Mucosa of stomach (tissue), 1 donor: ENCODE measurements around the gene BBOX1.
"Not testable (repeated sequence)": the region's sequence is repeated elsewhere in the genome, so short reads cannot be mapped to it uniquely, and the experiment has no call there.

Experiments used
- H3K27me3 ChIP-seq: one replicate; pipeline ENCODE4 v1.7.0; 2013; ENCODE audit warnings: mild to moderate bottlenecking, low read length; ENCODE audit not compliant: control insufficient read depth, insufficient read depth
- H3K36me3 ChIP-seq: one replicate; pipeline ENCODE4 v1.7.0; 2013; ENCODE audit warnings: low read length; ENCODE audit not compliant: control insufficient read depth, insufficient read depth
- H3K4me1 ChIP-seq: one replicate; pipeline ENCODE4 v1.7.0; 2013; ENCODE audit warnings: mild to moderate bottlenecking, low read length; ENCODE audit not compliant: control insufficient read depth, insufficient read depth
- H3K4me3 ChIP-seq: one replicate; pipeline ENCODE4 v1.7.0; 2013; ENCODE audit warnings: low read length
- H3K9ac ChIP-seq: one replicate; pipeline ENCODE4 v1.7.0; 2013; ENCODE audit warnings: mild to moderate bottlenecking, low read length, moderate library complexity
- H3K9me3 ChIP-seq: one replicate; pipeline ENCODE4 v1.7.0; 2013; ENCODE audit warnings: mild to moderate bottlenecking, low read length, moderate library complexity; ENCODE audit not compliant: control insufficient read depth
- donor health status: Pancreatic carcinoma.

Gene BBOX1

GRCh38 chr11:27150098-27150497 lies 109.5 kb downstream of the BBOX1 start:
- Histone ChIP-seq H3K27me3 (no peaks in the 10 kb centered on the region), H3K4me1 (no peaks in the 10 kb centered on the region), H3K36me3 (no peaks in the 10 kb centered on the region), H3K9ac (no peak overlapping the region), H3K4me3 (no peak overlapping the region), H3K9me3 (no peaks in the 10 kb centered on the region)

GRCh38 chr11:27153136-27153535 lies 112.5 kb downstream of the BBOX1 start:
- Histone ChIP-seq H3K9ac (no peak overlapping the region), H3K4me1 (no peaks in the 10 kb centered on the region), H3K36me3 (no peaks in the 10 kb centered on the region), H3K27me3 (no peaks in the 10 kb centered on the region), H3K9me3 (no peaks in the 10 kb centered on the region), H3K4me3 (no peak overlapping the region)

GRCh38 chr11:27158456-27159334 lies 118.1 kb downstream of the BBOX1 start:
- H3K9ac ChIP-seq, result no peak overlapping the region
- H3K4me1 ChIP-seq, result no peaks in the 10 kb centered on the region
- no peaks in the 10 kb centered on the region for H3K9me3 ChIP-seq
- no peaks in the 10 kb centered on the region for H3K27me3 ChIP-seq
- no peak overlapping the region for H3K4me3 ChIP-seq
- no peaks in the 10 kb centered on the region for H3K36me3 ChIP-seq

DNA sequence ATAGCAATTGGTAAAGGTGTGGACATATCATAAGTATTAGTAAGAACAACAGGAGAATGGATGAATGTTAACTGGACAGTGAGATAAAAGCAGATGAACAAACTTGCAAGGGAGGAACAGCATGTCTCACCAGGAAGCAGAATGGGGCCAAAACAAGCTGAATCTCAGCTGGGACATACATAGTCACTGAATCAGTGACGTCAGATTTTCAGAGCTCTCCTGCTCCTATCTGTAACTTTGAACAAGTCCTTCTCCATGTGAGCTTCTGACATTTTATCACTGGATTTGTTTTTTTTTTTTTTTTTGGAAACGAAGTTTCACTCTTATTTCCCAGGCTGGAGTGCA lies 118.7 kb downstream of the BBOX1 start:
- no peaks in the 10 kb centered on the region for H3K27me3 ChIP-seq
- no peaks in the 10 kb centered on the region for H3K36me3 ChIP-seq
- no peaks in the 10 kb centered on the region for H3K4me1 ChIP-seq
- H3K9me3 ChIP-seq, result no peaks in the 10 kb centered on the region
- H3K9ac ChIP-seq, result no peak overlapping the region
- H3K4me3 ChIP-seq, result no peak overlapping the region

- H3K27me3 ChIP-seq, result peaks cover 4% of the 10 kb centered on the region
- no peaks in the 10 kb centered on the region for H3K4me1 ChIP-seq
- no peak overlapping the region for H3K4me3 ChIP-seq
- H3K9ac ChIP-seq, result no peak overlapping the region
- H3K36me3 ChIP-seq, result no peaks in the 10 kb centered on the region
- no peaks in the 10 kb centered on the region for H3K9me3 ChIP-seq
Measured at GRCh38 chr11:27161071-27161470, 120.5 kb downstream of the BBOX1 start.

DNA sequence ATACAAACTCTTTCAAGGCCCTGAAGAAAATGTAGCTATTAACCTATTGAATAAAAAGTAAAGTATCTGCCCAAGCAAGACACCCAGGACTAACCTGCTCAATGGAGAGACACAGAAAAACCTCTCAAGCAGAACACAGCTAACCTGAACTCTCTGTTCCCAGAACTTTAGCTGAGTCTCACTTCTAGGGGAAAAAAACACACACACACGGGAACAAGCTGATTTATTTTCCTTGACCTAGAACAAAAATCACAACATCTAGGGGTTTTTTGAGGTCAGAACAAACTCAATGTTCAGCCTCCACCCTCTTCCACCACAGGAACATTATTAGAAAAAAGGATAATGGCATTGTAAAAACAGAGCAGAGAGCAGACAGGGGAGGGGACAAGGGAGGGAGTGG lies 121.6 kb downstream of the BBOX1 start:
- Histone ChIP-seq H3K4me3 (no peak overlapping the region), H3K9ac (no peak overlapping the region), H3K36me3 (no peaks in the 10 kb centered on the region), H3K27me3 (peaks cover 5% of the 10 kb centered on the region), H3K4me1 (no peaks in the 10 kb centered on the region), H3K9me3 (no peaks in the 10 kb centered on the region)

DNA sequence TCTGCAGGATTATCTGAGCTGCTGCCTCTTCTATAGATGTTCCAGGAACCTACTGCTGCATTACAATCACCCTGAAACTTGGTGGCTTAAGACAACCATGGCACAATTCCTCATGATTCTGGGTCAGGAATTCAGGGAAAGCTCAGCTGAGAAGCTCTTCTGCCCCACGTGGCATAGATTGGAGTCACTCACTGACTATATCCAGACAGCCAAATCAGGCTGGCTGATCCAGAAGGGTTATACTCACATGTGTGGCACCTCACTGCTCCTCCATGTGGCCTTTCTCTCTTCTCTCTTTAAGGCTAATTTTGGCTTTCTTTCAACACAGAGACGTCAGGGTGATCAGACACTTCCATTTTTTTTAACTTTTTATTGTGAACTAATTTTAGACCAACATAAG lies 125.5 kb downstream of the BBOX1 start:
- Histone ChIP-seq H3K4me3 (no peak overlapping the region), H3K9ac (no peak overlapping the region), H3K36me3 (no peaks in the 10 kb centered on the region), H3K27me3 (peaks cover 8% of the 10 kb centered on the region), H3K4me1 (no peaks in the 10 kb centered on the region), H3K9me3 (no peaks in the 10 kb centered on the region)

GRCh38 chr11:27171376-27171958 lies 130.9 kb downstream of the BBOX1 start:
- H3K36me3 ChIP-seq, result no peaks in the 10 kb centered on the region
- no peaks in the 10 kb centered on the region for H3K9me3 ChIP-seq
- no peak overlapping the region for H3K4me3 ChIP-seq
- H3K9ac ChIP-seq, result no peak overlapping the region
- peaks cover 13% of the 10 kb centered on the region for H3K4me1 ChIP-seq
- peaks cover 3% of the 10 kb centered on the region for H3K27me3 ChIP-seq

DNA sequence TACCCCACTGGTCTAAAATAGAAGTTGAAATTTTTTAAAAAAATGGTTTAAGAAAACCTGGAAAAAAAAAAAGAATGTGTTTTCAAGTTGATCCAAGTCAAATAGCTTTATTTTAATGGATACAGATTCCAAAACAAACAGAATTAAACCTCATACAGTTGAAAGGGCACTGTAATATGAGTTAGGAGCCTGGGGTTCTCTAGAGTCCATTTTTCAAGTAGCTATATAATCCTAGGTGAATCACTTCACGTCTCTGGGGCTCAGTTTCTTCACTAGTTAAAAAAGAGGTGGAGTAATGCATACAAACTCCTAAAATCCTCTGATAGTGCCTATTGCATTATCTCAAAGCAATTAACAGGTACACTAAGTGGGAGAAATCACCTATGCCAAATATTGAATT lies 132.9 kb downstream of the BBOX1 start:
- H3K27me3 ChIP-seq, result no peaks in the 10 kb centered on the region
- H3K4me1 ChIP-seq, result peaks cover 13% of the 10 kb centered on the region
- H3K9ac ChIP-seq, result no peak overlapping the region
- H3K9me3 ChIP-seq, result no peaks in the 10 kb centered on the region
- no peak overlapping the region for H3K4me3 ChIP-seq
- H3K36me3 ChIP-seq, result no peaks in the 10 kb centered on the region

DNA sequence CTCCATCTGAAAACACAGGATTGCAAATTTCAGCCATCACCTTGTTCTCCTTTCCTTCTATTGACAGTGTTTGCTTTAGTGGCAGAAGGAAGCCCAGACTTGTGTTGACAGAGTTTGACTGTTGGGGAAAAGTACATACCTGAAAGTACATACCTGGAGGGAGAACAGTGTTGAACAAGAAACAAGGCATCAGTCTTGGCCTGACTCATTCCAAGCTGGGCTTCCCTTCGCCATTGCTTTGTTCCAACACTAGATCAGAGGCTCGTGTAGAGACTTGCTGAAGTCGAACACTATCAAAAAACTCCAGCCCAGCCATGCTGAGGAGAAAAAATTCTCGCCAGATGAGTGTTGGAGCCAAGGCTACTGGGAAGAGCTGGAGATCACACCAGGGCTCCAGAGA lies 133.4 kb downstream of the BBOX1 start:
- Histone ChIP-seq H3K4me3 (no peak overlapping the region), H3K9me3 (no peaks in the 10 kb centered on the region), H3K4me1 (peaks cover 13% of the 10 kb centered on the region), H3K27me3 (no peaks in the 10 kb centered on the region), H3K36me3 (no peaks in the 10 kb centered on the region), H3K9ac (no peak overlapping the region)

- Histone ChIP-seq H3K4me1 (peaks cover 13% of the 10 kb centered on the region), H3K27me3 (no peaks in the 10 kb centered on the region), H3K36me3 (no peaks in the 10 kb centered on the region), H3K4me3 (no peak overlapping the region), H3K9me3 (no peaks in the 10 kb centered on the region), H3K9ac (no peak overlapping the region)
Measured at GRCh38 chr11:27174672-27175210, 134.1 kb downstream of the BBOX1 start.

DNA sequence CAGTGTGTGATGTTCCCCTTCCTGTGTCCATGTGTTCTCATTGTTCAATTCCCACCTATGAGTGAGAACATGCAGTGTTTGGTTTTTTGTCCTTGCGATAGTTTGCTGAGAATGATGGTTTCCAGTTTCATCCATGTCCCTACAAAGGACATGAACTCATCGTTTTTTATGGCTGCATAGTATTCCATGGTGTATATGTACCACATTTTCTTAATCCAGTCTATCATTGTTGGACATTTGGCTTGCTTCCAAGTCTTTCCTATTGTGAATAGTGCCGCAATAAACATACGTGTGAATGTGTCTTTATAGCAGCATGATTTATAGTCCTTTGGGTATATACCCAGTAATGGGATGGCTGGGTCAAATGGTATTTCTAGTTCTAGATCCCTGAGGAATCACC lies 134.9 kb downstream of the BBOX1 start:
- H3K36me3 ChIP-seq, H3K27me3 ChIP-seq, H3K4me3 ChIP-seq, H3K9ac ChIP-seq, H3K9me3 ChIP-seq: not testable (repeated sequence)
- H3K4me1 ChIP-seq, result peaks cover 13% of the 10 kb centered on the region
